PFSK-1 (cell line): ENCODE results near the gene BRME1.

Experiments
- FOXP2 ChIP-seq: optimal IDR thresholded peaks from 2 replicates; pipeline ENCODE3; 2011; ENCODE audit warnings: borderline replicate concordance, control low read depth, inconsistent platforms; ENCODE audit not compliant: insufficient read depth; ENCODE audit errors: extremely low read length, extremely low read depth
- POLR2AphosphoS5 ChIP-seq: IDR thresholded peaks from 2 replicates; pipeline ENCODE4 v1.6.1; 2012; ENCODE audit warnings: low read depth, mild to moderate bottlenecking, control low read depth, low read length, moderate library complexity
- SIN3A ChIP-seq: IDR thresholded peaks from 2 replicates; pipeline ENCODE4 v1.6.1; 2012; ENCODE audit warnings: mild to moderate bottlenecking, low read length, moderate library complexity, borderline replicate concordance; ENCODE audit not compliant: insufficient read depth
- TAF1 ChIP-seq: IDR thresholded peaks from 2 replicates; pipeline ENCODE4 v1.6.1; 2012; ENCODE audit warnings: low read length, control low read depth, borderline replicate concordance; ENCODE audit not compliant: insufficient read depth
- TF ChIP-seq, protein P1 (sequence below), 2 experiments: IDR thresholded peaks; 2 replicates each; pipeline versions ENCODE4 v1.6.1 to v1.8.0; 2011 to 2012; ENCODE audit warnings: low read depth in 2 of 2, low read length in 2 of 2, control low read depth in 1 of 2, inconsistent platforms in 1 of 2, mild to moderate bottlenecking in 1 of 2, moderate library complexity in 1 of 2; ENCODE audit not compliant: insufficient read depth in 1 of 2

The BRME1 gene

DNA sequence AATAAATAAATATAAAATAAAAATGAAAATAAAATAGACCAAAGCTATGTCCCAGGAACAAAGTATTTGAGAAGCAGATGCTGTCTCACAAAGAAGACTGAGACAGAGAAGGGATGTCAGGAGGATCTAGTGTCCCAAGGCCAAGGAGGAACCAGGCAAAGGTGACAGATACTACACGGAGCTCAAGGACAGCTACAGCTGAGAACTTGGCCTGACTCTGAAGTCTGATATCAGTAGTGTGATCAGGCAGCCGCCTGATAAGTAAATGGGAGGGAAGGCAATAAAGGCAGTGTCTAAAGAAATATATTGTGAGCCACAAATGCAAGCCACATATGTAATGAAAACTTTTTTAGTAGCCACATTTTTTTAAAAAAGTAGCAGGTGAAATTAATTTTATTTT, 49.4 kb downstream of the BRME1 start:
- TF ChIP-seq SIN3A (no peak), TAF1 (no peak)
- TF ChIP-seq, protein P1, sequence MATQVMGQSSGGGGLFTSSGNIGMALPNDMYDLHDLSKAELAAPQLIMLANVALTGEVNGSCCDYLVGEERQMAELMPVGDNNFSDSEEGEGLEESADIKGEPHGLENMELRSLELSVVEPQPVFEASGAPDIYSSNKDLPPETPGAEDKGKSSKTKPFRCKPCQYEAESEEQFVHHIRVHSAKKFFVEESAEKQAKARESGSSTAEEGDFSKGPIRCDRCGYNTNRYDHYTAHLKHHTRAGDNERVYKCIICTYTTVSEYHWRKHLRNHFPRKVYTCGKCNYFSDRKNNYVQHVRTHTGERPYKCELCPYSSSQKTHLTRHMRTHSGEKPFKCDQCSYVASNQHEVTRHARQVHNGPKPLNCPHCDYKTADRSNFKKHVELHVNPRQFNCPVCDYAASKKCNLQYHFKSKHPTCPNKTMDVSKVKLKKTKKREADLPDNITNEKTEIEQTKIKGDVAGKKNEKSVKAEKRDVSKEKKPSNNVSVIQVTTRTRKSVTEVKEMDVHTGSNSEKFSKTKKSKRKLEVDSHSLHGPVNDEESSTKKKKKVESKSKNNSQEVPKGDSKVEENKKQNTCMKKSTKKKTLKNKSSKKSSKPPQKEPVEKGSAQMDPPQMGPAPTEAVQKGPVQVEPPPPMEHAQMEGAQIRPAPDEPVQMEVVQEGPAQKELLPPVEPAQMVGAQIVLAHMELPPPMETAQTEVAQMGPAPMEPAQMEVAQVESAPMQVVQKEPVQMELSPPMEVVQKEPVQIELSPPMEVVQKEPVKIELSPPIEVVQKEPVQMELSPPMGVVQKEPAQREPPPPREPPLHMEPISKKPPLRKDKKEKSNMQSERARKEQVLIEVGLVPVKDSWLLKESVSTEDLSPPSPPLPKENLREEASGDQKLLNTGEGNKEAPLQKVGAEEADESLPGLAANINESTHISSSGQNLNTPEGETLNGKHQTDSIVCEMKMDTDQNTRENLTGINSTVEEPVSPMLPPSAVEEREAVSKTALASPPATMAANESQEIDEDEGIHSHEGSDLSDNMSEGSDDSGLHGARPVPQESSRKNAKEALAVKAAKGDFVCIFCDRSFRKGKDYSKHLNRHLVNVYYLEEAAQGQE (IDR thresholded peaks at IDR 0.05; ENCODE audit: insufficient read depth in 1 of 2, low read depth in 2 of 2, low read length in 2 of 2): no peak

GRCh38 chr19:13850910-13851733, 54.8 kb downstream of the BRME1 start:
- TF ChIP-seq TAF1 (no peak), FOXP2 (no peak), SIN3A (no peak), POLR2AphosphoS5 (no peak)
- TF ChIP-seq, protein P1 (IDR thresholded peaks at IDR 0.05; ENCODE audit: insufficient read depth in 1 of 2, low read depth in 2 of 2, low read length in 2 of 2): no peak

- no peak for TF ChIP-seq POLR2AphosphoS5
- TF ChIP-seq FOXP2: peak; percentile 84
Observed at GRCh38 chr19:13849991-13850909, 55.7 kb downstream of the BRME1 start.

DNA sequence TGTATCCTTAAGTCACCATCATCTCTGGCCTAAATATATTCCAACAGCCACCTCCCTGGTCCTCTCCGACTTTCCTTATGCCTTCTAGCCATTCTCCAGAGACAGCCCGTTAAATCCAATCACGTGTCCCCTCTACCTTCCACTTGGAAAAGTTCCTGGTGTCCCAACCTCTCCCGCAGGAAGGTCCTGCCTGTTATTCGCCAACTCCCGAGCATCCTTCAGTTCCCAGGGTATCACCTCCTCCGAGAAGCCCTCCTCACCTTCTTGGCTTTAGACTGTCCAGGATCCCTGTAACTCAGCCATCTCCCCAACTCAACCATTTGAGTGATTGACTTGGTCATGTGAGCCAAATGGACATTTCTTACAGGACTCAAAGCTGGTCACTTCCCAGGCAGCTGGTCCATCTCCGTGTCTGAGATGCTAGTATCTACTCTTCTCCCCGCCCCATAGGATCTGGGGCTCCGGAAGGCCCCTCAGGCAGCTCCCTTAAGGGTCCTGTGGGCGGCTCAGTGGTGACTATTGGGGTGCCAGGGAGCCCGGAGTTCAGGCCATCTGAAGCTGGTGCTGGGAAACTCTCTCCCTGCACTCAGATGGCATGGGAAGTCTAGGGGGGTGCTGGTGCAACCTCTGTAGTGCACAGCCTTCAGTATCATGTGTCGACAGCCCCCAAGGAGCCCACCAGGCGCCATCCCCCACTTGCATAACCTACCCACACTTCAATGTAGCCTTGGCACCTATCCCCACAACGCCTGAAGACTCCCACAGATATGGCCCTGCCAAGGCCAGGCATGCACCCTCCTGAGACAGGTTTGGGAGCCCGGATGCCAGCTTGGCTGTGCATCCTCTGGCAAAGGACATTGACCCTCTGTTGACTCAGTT, 56.9 kb downstream of the BRME1 start:
- TF ChIP-seq, protein P1 (IDR thresholded peaks at IDR 0.05; ENCODE audit: insufficient read depth in 1 of 2, low read depth in 2 of 2, low read length in 2 of 2): no peak
- TF ChIP-seq TAF1 (no peak), SIN3A (no peak), FOXP2 (no peak), POLR2AphosphoS5 (no peak)

DNA sequence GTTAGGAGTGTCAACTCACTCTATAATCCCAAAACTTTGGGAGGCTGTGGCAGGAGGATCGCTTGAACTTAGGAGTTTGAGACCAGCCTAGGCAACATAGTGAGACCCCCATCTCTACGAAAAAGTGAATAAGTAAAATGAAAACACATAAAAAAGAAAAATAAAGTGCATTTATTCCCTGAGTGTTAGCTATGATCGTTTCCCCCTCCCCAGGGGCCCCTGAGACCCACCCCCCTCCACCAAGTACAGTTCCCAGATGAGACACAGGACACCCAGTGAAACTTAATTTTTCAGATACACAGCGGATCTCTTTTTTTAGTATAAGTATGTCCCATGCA, 57.6 kb downstream of the BRME1 start:
- TF ChIP-seq POLR2AphosphoS5 (no peak), TAF1 (no peak), FOXP2 (no peak), SIN3A (no peak)
- TF ChIP-seq, protein P1 (IDR thresholded peaks at IDR 0.05; ENCODE audit: insufficient read depth in 1 of 2, low read depth in 2 of 2, low read length in 2 of 2): no peak
